K562 (cell line): ENCODE measurements around the gene CAMSAP3. TPM values are rescaled to one million over a fixed set of nuclear protein-coding genes. Genes with fewer than 3 reads are reported as not detected.

Source experiments
- CBFA2T3 ChIP-seq: fragments of 450-650 bp; IDR thresholded peaks from 2 replicates; pipeline ENCODE4 v1.6.1; 2017
- CHD2 ChIP-seq: IDR thresholded peaks from 2 replicates; pipeline ENCODE4 v1.6.1; 2011; ENCODE audit warnings: low read depth, low read length
- CREB1 ChIP-seq, 2 experiments: sonication (generic) in 1 of 2; formaldehyde crosslinking in 1 of 2; IDR thresholded peaks; 2 replicates each; pipeline versions ENCODE4 v1.6.1 to v1.8.0; 2012 to 2022; ENCODE audit warnings: inconsistent platforms in 1 of 2, mild to moderate bottlenecking in 1 of 2, missing genetic modification reagents in 1 of 2, moderate library complexity in 1 of 2
- E2F8 ChIP-seq: fragments of 450-650 bp; IDR thresholded peaks from 2 replicates; pipeline ENCODE4 v1.7.1; 2018; ENCODE audit warnings: mild to moderate bottlenecking, low read depth; ENCODE audit not compliant: partially characterized antibody
- ESRRA ChIP-seq: fragments of 450-650 bp; IDR thresholded peaks from 2 replicates; pipeline ENCODE4 v1.6.1; 2014; ENCODE audit warnings: low read depth, mild to moderate bottlenecking, moderate library complexity, borderline replicate concordance
- FOXP4 ChIP-seq: sonication (generic); formaldehyde crosslinking; IDR thresholded peaks from 2 replicates; pipeline ENCODE4 v1.8.0; 2022; ENCODE audit warnings: mild to moderate bottlenecking, missing genetic modification reagents, borderline replicate concordance
- GABPB1 ChIP-seq: sonication (generic); formaldehyde crosslinking; IDR thresholded peaks from 2 replicates; pipeline ENCODE4 v1.8.0; 2022; ENCODE audit warnings: mild to moderate bottlenecking, missing genetic modification reagents
- KDM5B ChIP-seq: fragments of 200-600 bp; sonication (generic); IDR thresholded peaks from 2 replicates; pipeline ENCODE4 v1.6.1; 2012; ENCODE audit warnings: low read depth, mild to moderate bottlenecking, moderate library complexity, low read length, control low read depth, inconsistent platforms; ENCODE audit not compliant: insufficient replicate concordance
- NBN ChIP-seq: fragments of 450-650 bp; IDR thresholded peaks from 2 replicates; pipeline ENCODE4 v1.6.1; 2016; ENCODE audit warnings: low read depth, mild to moderate bottlenecking
- NCOA6 ChIP-seq: fragments of 450-650 bp; IDR thresholded peaks from 2 replicates; pipeline ENCODE4 v1.6.1; 2017; ENCODE audit warnings: mild to moderate bottlenecking
- PHB ChIP-seq: fragments of 250-450 bp; sonication (Bioruptor Pico); IDR thresholded peaks from 2 replicates; pipeline ENCODE4 v1.5.0; 2021
- PHF8 ChIP-seq: fragments of 200-600 bp; sonication (generic); IDR thresholded peaks from 2 replicates; pipeline ENCODE4 v1.6.1; 2012; ENCODE audit warnings: mixed run types, mild to moderate bottlenecking, inconsistent platforms, low read length, moderate library complexity, borderline replicate concordance
- RBBP5 ChIP-seq: fragments of 200-600 bp; sonication (generic); IDR thresholded peaks from 2 replicates; pipeline ENCODE4 v1.6.1; 2012; ENCODE audit warnings: borderline replicate concordance, mild to moderate bottlenecking, low read length, control low read depth, inconsistent platforms; ENCODE audit not compliant: insufficient read depth, poor library complexity, severe bottlenecking
- SAFB2 ChIP-seq: fragments of 200-400 bp; formaldehyde crosslinking; IDR thresholded peaks from 2 replicates; pipeline ENCODE4 v1.6.1; 2018; ENCODE audit warnings: borderline replicate concordance, low read length, low read depth, moderate library complexity; ENCODE audit not compliant: severe bottlenecking
- SIX5 ChIP-seq, 2 experiments: IDR thresholded peaks; 2 replicates each; pipeline ENCODE4 v1.6.1; 2011; ENCODE audit warnings: low read length in 2 of 2, borderline replicate concordance in 1 of 2, low read depth in 1 of 2, mild to moderate bottlenecking in 1 of 2, moderate library complexity in 1 of 2; ENCODE audit not compliant: insufficient read depth in 1 of 2
- SNAPC5 ChIP-seq: fragments of 250-450 bp; sonication (Bioruptor Pico); IDR thresholded peaks from 2 replicates; pipeline ENCODE4 v1.8.0; 2021; ENCODE audit warnings: moderate library complexity, mild to moderate bottlenecking, inconsistent platforms
- TGIF2 ChIP-seq: sonication (generic); formaldehyde crosslinking; IDR thresholded peaks from 2 replicates; pipeline ENCODE4 v1.8.1; 2022; ENCODE audit warnings: mild to moderate bottlenecking, missing genetic modification reagents, moderate library complexity
- ZBTB7A ChIP-seq: IDR thresholded peaks from 2 replicates; pipeline ENCODE4 v1.6.1; 2011; ENCODE audit warnings: low read depth, mild to moderate bottlenecking, low read length, moderate library complexity, borderline replicate concordance; ENCODE audit not compliant: control insufficient read depth
- ZNF511 ChIP-seq: sonication (generic); formaldehyde crosslinking; IDR thresholded peaks from 2 replicates; pipeline ENCODE4 v1.8.0; 2022; ENCODE audit warnings: mild to moderate bottlenecking, missing genetic modification reagents
- ZNF695 ChIP-seq: fragments of 450-650 bp; formaldehyde crosslinking; IDR thresholded peaks from 2 replicates; pipeline ENCODE4 v1.4.0; 2020; ENCODE audit warnings: mild to moderate bottlenecking, moderate library complexity
- polyA plus RNA-seq, 8 experiments: library from polyadenylated mRNA; depleted of rRNA in 4 of 8; stranded (reverse) in 5 of 8; unstranded in 3 of 8; fragments of >200 nt; fragmentation: Nextera tagmentation in 2 of 8; fragmentation: Illumina TruSeq in 1 of 8; extraction: Ambion mirVana in 2 of 8; extraction: Trizol in 1 of 8; gene quantifications; 2 replicates each; pipeline versions ENCODE4 v1.2.1 to v1.2.3, GENCODE V29; 2011 to 2014; ENCODE audit warnings: inconsistent platforms in 1 of 8, missing spikeins in 1 of 8
- total RNA-seq, 7 experiments: library from RNA; depleted of rRNA in 6 of 7; stranded (reverse); fragments of >200 nt in 6 of 7; fragmentation: Illumina TruSeq in 2 of 7; extraction: Trizol in 2 of 7; gene quantifications; 2 replicates each; pipeline versions ENCODE4 v1.2.1 to v1.2.3, GENCODE V29; 2011 to 2021; ENCODE audit warnings: low replicate concordance in 1 of 7

CAMSAP3 gene
- total and polyA plus RNA-seq, 9 of the 15 experiments (the other 6 are each of a cell fraction or from before 2014, with no cell fraction given) = 0.01 to 0.89 (median 0.22) TPM; not detected in 1

GRCh38 chr19:7637374-7638256, 42.0 kb downstream of the CAMSAP3 start (continued):
- TF ChIP-seq E2F8 (peak; percentile 39), CHD2 (peak; percentile 39; the same call in 1 of the 2 replicates), SNAPC5 (CRISPR knock-in tag) (no peak), PHF8 (peak; percentile 65), CBFA2T3 (peak; percentile 65), PHB (CRISPR knock-in tag) (peak; percentile 39; the same call in 1 of the 2 replicates), CREB1 (IDR thresholded peaks at IDR 0.05) (no peak), CREB1 (CRISPR knock-in tag; IDR thresholded peaks at IDR 0.05) (0 out of 2 replicates have a peak, but pooled peaks have one; percentile 38), GABPB1 (CRISPR knock-in tag) (peak; percentile 65), ZNF695 (CRISPR knock-in tag) (no peak), TGIF2 (CRISPR knock-in tag) (0 out of 2 replicates have a peak, but pooled peaks have one; percentile 53), ZBTB7A (peak; percentile 67; the same call in 1 of the 2 replicates), SAFB2 (no peak), SIX5 (IDR thresholded peaks at IDR 0.05; ENCODE audit: borderline replicate concordance in 1 of 2, insufficient read depth in 1 of 2, low read depth in 1 of 2, low read length in 2 of 2) (no peak), ZNF511 (CRISPR knock-in tag) (0 out of 2 replicates have a peak, but pooled peaks have one; percentile 33), KDM5B (peak; percentile 81), FOXP4 (CRISPR knock-in tag) (no peak), RBBP5 (peak; percentile 29), ESRRA (peak; percentile 66), NBN (0 out of 2 replicates have a peak, but pooled peaks have one; percentile 29), NCOA6 (0 out of 2 replicates have a peak, but pooled peaks have one; percentile 72)
